CD4-positive, alpha-beta T cell (primary cell): ENCODE data around the gene ST3GAL2. TPM values are rescaled to one million over a fixed set of nuclear protein-coding genes. Genes with fewer than 3 reads are reported as not detected.

Experiments
- ATAC-seq: fragments of 200-7000 bp; cut with Tn5 transposase; one replicate; pipeline ENCODE4 v1.10.0; 2022; ENCODE audit warnings: mild to moderate bottlenecking; ENCODE audit not compliant: poor library complexity
- CTCF ChIA-PET: fragments of 350-600 bp; sonication (Branson Sonifier 250); formaldehyde crosslinking; loops from one replicate; lab custom pipeline; 2021; ENCODE audit warnings: antibody characterized with exemption, inconsistent platforms; lab: Charles Lee
- POLR2A ChIA-PET: fragments of 350-600 bp; sonication (Branson Sonifier 250); formaldehyde crosslinking; loops from one replicate; lab custom pipeline; 2021; ENCODE audit warnings: antibody characterized with exemption, inconsistent platforms; lab: Charles Lee
- DNase-seq, 14 experiments: peaks; one replicate each; pipeline ENCODE4 v3.0.0-alpha.2; 2013 to 2020; ENCODE audit warnings: mixed read lengths in 2 of 14
- H3K27ac ChIP-seq, 2 donors: one replicate each; pipeline versions ENCODE4 v1.5.1 to v1.7.0; 2013; ENCODE audit warnings: low read length in 2 of 2, low read depth in 1 of 2, mild to moderate bottlenecking in 1 of 2
- H3K27me3 ChIP-seq, 2 experiments: 1 replicate in 1 of 2; 2 replicates in 1 of 2; pipeline versions ENCODE4 v1.6.1 to v1.7.0; 2013; ENCODE audit warnings: low read length in 2 of 2, control low read depth in 1 of 2, mild to moderate bottlenecking in 1 of 2, moderate library complexity in 1 of 2; ENCODE audit not compliant: insufficient read depth in 2 of 2, control insufficient read depth in 1 of 2
- H3K36me3 ChIP-seq: one replicate; pipeline ENCODE4 v1.6.1; 2013; ENCODE audit warnings: low read length, control low read depth; ENCODE audit not compliant: insufficient read depth
- H3K4me1 ChIP-seq: one replicate; pipeline ENCODE4 v1.6.1; 2013; ENCODE audit warnings: low read length, control low read depth; ENCODE audit not compliant: insufficient read depth
- H3K4me3 ChIP-seq: one replicate; pipeline ENCODE4 v1.5.1; 2013; ENCODE audit warnings: mild to moderate bottlenecking, low read length, moderate library complexity
- H3K9me3 ChIP-seq, 2 experiments: 1 replicate in 1 of 2; 2 replicates in 1 of 2; pipeline versions ENCODE4 v1.6.1 to v1.7.0; 2013; ENCODE audit warnings: low read length in 2 of 2, mild to moderate bottlenecking in 2 of 2, control low read depth in 1 of 2, moderate library complexity in 1 of 2; ENCODE audit not compliant: control insufficient read depth in 1 of 2, insufficient read depth in 1 of 2
- H3K27ac Mint-ChIP-seq: one replicate; pipeline ENCODE4 v1.8.0; 2020; ENCODE audit warnings: mixed read lengths
- H3K27me3 Mint-ChIP-seq: one replicate; pipeline ENCODE4 v1.8.0; 2021; ENCODE audit warnings: mixed read lengths
- H3K36me3 Mint-ChIP-seq: one replicate; pipeline ENCODE4 v1.8.0; 2021; ENCODE audit warnings: low read depth, mixed read lengths
- H3K4me1 Mint-ChIP-seq: one replicate; pipeline ENCODE4 v1.8.0; 2021; ENCODE audit warnings: low read depth, mixed read lengths
- H3K4me3 Mint-ChIP-seq: one replicate; pipeline ENCODE4 v1.8.0; 2020; ENCODE audit warnings: mild to moderate bottlenecking, mixed read lengths
- H3K9me3 Mint-ChIP-seq: one replicate; pipeline ENCODE4 v1.8.0; 2020; ENCODE audit warnings: mixed read lengths
- intact Hi-C, 2 experiments: fragments of 100-400 bp; cut with DNase I in 1 of 2; cut with micrococcal nuclease in 1 of 2; formaldehyde crosslinking; loops; one replicate each; pipeline versions ENCODE4 v1.15.1 to v1.9.0; 2023 to 2025; cut with DNase I, micrococcal nuclease
- total RNA-seq, 174 experiments: library from RNA in 2 of 174; stranded (reverse) in 2 of 174; gene quantifications; one replicate each; pipeline ENCODE4 v1.2.3 and lab custom pipeline; 2021 to 2026
- TF ChIP-seq, protein P1 (sequence below): fragments of 200-600 bp; IDR thresholded peaks from one replicate; pipeline ENCODE4 v1.8.0; 2022; ENCODE audit warnings: antibody characterized with exemption, mild to moderate bottlenecking

The ST3GAL2 gene
- total RNA-seq, 2 experiments from 2014 or later = 9.8 to 11.1 TPM

DNA sequence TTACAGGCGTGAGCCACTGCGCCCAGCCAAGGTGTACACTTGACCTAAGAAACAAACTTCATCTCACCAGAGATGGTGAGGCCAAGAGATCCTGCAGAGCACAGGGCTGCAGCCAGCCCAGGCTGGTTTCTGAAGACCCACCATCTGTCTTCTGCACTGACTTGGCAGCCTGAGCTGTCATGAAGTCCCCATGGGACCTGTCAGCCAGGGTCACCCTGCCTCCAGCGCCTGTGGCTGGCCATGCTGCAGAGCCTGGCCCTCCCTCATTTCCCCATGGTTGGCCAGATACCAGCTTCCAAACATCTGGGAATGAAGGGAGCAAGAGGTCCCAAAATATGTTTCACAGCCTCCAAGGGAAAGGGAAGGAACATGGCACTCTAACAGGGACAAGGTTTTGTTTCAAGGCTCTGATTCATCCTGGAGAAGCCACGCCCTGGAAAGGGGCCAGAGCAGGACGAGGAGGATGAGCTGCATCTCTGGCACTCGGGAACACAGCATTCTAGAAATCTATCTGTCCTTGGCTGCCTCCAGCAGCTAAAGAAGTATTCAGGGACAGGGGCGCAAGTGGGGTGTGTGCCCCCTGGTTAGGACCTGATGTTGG lies 46.9 kb downstream of the ST3GAL2 start:
- Histone ChIP-seq H3K36me3 (peaks cover 22% of the 10 kb centered on the region), H3K27me3 (no peaks in the 10 kb centered on the region), H3K4me3 (no peak overlapping the region), H3K4me1 (peaks cover 10% of the 10 kb centered on the region), H3K27ac (no peak overlapping the region), H3K9me3 (no peaks in the 10 kb centered on the region)
- no peak overlapping the region for H3K4me3 Mint-ChIP-seq
- H3K9me3 Mint-ChIP-seq = no peaks in the 10 kb centered on the region
- no peaks in the 10 kb centered on the region for H3K4me1 Mint-ChIP-seq
- POLR2A ChIA-PET = interaction anchor here (1.8 kb wide), 1 partner anchor 11 kb away, joined by 5 read pairs; no protein-coding TSS in a partner anchor
- no peak overlapping the region for H3K27ac Mint-ChIP-seq
- no peak for ATAC-seq
- TF ChIP-seq, protein P1, sequence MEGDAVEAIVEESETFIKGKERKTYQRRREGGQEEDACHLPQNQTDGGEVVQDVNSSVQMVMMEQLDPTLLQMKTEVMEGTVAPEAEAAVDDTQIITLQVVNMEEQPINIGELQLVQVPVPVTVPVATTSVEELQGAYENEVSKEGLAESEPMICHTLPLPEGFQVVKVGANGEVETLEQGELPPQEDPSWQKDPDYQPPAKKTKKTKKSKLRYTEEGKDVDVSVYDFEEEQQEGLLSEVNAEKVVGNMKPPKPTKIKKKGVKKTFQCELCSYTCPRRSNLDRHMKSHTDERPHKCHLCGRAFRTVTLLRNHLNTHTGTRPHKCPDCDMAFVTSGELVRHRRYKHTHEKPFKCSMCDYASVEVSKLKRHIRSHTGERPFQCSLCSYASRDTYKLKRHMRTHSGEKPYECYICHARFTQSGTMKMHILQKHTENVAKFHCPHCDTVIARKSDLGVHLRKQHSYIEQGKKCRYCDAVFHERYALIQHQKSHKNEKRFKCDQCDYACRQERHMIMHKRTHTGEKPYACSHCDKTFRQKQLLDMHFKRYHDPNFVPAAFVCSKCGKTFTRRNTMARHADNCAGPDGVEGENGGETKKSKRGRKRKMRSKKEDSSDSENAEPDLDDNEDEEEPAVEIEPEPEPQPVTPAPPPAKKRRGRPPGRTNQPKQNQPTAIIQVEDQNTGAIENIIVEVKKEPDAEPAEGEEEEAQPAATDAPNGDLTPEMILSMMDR = no peak
- H3K36me3 Mint-ChIP-seq = peaks cover 16% of the 10 kb centered on the region
- no peaks in the 10 kb centered on the region for H3K27me3 Mint-ChIP-seq
- CTCF ChIA-PET = no interaction called here
- intact Hi-C loops = no loop called here
- no peak for DNase-seq

DNA sequence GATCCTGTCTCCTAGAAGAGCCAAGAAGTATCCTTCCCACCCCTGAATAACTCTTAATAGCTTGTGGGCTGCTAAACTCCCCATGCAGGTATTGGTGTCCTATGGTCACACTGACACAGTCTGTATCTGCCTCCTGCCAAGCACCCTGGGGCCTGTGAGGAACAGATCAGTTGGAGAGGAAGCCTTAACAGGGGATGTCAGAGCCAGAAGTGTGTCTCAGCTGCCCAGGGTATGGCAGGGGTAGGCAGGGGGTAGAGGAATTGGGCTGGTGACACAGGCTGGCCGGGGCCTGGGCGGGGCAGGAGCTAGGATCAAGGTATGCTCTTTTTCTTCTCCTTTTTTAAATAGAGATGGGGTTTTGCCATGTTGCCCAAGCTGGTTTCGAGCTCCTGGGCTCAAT lies 47.5 kb downstream of the ST3GAL2 start:
- POLR2A ChIA-PET = interaction anchor here (1.2 to 1.8 kb wide), 2 partner anchors 10 to 11 kb away, joined by 3 to 5 read pairs; no protein-coding TSS in a partner anchor
- DNase-seq (no peak), ATAC-seq (no peak)
- Mint-ChIP-seq H3K27me3 (no peaks in the 10 kb centered on the region), H3K36me3 (peaks cover 16% of the 10 kb centered on the region), H3K4me3 (no peak overlapping the region), H3K9me3 (no peaks in the 10 kb centered on the region), H3K4me1 (no peaks in the 10 kb centered on the region), H3K27ac (no peak overlapping the region)
- CTCF ChIA-PET = no interaction called here
- Histone ChIP-seq H3K27me3 (no peaks in the 10 kb centered on the region), H3K9me3 (no peaks in the 10 kb centered on the region), H3K36me3 (peaks cover 23% of the 10 kb centered on the region), H3K4me1 (peaks cover 10% of the 10 kb centered on the region), H3K27ac (no peak overlapping the region), H3K4me3 (no peak overlapping the region)
- intact Hi-C loops = no loop called here
- TF ChIP-seq, protein P1 = no peak

DNA sequence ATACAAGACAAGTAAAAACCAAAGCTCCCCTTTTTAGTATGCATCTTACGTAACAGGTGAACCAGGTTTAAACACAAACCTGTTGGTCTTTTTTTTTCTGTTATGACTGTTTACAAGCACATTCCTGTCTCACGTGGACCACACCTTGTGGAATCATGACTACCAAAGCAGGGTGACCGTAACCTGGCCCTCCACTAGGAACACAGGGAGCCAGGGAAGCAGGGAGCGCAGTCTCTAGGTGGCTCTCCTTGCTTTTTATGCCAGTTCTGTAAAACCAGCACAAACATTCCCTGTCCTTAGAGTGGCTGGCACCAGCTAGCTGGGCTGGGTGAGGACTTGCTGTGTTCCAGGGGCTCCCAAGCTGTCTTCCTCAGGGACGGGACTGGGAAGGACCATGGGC lies 48.1 kb downstream of the ST3GAL2 start:
- no peaks in the 10 kb centered on the region for H3K9me3 Mint-ChIP-seq
- Histone ChIP-seq H3K36me3 (peaks cover 27% of the 10 kb centered on the region), H3K9me3 (no peaks in the 10 kb centered on the region), H3K27ac (no peak overlapping the region), H3K27me3 (no peaks in the 10 kb centered on the region), H3K4me3 (no peak overlapping the region), H3K4me1 (peaks cover 10% of the 10 kb centered on the region)
- DNase-seq (no peak), ATAC-seq (no peak)
- CTCF ChIA-PET = no interaction called here
- intact Hi-C loops = no loop called here
- TF ChIP-seq, protein P1 = no peak
- POLR2A ChIA-PET = interaction anchor here (1.2 to 1.8 kb wide), 2 partner anchors 9 to 11 kb away, joined by 3 to 5 read pairs; no protein-coding TSS in a partner anchor
- H3K4me3 Mint-ChIP-seq = no peak overlapping the region
- H3K27ac Mint-ChIP-seq = no peak overlapping the region
- H3K4me1 Mint-ChIP-seq = no peaks in the 10 kb centered on the region
- H3K27me3 Mint-ChIP-seq = no peaks in the 10 kb centered on the region
- H3K36me3 Mint-ChIP-seq = peaks cover 16% of the 10 kb centered on the region
